MM.1S (cell line): ENCODE measurements around the gene TNP2.

ENCODE experiments used
- EZH2phosphoT487 ChIP-seq: fragments of 300-600 bp; sonication (generic); IDR thresholded peaks from 2 replicates; pipeline ENCODE4 v1.6.1; 2018; ENCODE audit warnings: antibody characterized with exemption, low read length
- TF ChIP-seq, protein P1 (sequence below): fragments of 300-600 bp; sonication (generic); IDR thresholded peaks from 2 replicates; pipeline ENCODE4 v1.5.1; 2016; ENCODE audit warnings: antibody characterized with exemption, low read length, mixed read lengths

DNA sequence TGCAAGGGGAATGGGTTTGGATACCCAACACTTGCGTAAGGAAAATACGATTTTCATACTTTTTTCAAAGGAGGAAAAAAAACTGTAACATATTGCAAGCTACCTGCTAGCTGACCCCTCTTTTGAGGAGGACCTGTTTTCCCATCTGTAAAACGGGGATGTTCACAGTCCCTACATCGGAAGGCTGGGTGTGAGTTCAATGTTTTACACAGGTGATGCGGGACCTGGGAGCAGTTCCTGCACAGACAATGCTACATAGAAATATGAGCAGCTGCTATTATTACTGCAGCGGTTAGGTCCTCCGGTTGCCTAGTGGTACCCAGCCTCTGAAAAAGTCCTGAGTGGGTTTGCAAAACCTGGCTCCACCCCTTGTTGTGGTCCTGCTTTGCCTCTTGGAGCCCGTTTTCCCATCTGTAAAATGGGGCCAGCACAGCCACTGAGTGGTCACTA, 16.6 kb downstream of the TNP2 start:
- TF ChIP-seq, protein P1, sequence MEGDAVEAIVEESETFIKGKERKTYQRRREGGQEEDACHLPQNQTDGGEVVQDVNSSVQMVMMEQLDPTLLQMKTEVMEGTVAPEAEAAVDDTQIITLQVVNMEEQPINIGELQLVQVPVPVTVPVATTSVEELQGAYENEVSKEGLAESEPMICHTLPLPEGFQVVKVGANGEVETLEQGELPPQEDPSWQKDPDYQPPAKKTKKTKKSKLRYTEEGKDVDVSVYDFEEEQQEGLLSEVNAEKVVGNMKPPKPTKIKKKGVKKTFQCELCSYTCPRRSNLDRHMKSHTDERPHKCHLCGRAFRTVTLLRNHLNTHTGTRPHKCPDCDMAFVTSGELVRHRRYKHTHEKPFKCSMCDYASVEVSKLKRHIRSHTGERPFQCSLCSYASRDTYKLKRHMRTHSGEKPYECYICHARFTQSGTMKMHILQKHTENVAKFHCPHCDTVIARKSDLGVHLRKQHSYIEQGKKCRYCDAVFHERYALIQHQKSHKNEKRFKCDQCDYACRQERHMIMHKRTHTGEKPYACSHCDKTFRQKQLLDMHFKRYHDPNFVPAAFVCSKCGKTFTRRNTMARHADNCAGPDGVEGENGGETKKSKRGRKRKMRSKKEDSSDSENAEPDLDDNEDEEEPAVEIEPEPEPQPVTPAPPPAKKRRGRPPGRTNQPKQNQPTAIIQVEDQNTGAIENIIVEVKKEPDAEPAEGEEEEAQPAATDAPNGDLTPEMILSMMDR, result no peak
- no peak for TF ChIP-seq EZH2phosphoT487
